Activated CD4-positive, alpha-beta T cell treated with anti-CD3 and anti-CD28 coated beads, Interleukin-2, amount 50 U/mL, for 4 hours (primary cell): Measurements from ENCODE around the gene PDIA4.
"Not testable (repeated sequence)": the region's sequence is repeated elsewhere in the genome, so short reads cannot be mapped to it uniquely, and the experiment has no call there.

Experiments
- DNase-seq, 2 experiments: peaks; one replicate each; pipeline ENCODE4 v3.0.0-alpha.2; 2020

The PDIA4 gene

GRCh38 chr7:149030439-149030838 lies 2.1 kb upstream of the PDIA4 start:
- DNase-seq, result not testable (repeated sequence)

- DNase-seq, result no peak
Observed at GRCh38 chr7:149027611-149028345, 527 bp downstream of the PDIA4 start.

GRCh38 chr7:149027055-149027454 lies 1.2 kb downstream of the PDIA4 start:
- no peak for DNase-seq

- DNase-seq, result no peak
Observed at GRCh38 chr7:149023662-149024061, 4.6 kb downstream of the PDIA4 start.

- no peak for DNase-seq
Observed at GRCh38 chr7:149022756-149023360, 5.4 kb downstream of the PDIA4 start.

GRCh38 chr7:149021725-149022062 lies 6.6 kb downstream of the PDIA4 start:
- DNase-seq, result no peak

GRCh38 chr7:149020483-149020882 lies 7.8 kb downstream of the PDIA4 start:
- no peak for DNase-seq

GRCh38 chr7:149016876-149017275 lies 11.4 kb downstream of the PDIA4 start:
- no peak for DNase-seq

GRCh38 chr7:149014309-149014708 lies 14.0 kb downstream of the PDIA4 start:
- DNase-seq, result no peak

- DNase-seq, result no peak
Observed at GRCh38 chr7:149013876-149014275, 14.4 kb downstream of the PDIA4 start.

GRCh38 chr7:149012730-149013129 lies 15.6 kb downstream of the PDIA4 start:
- DNase-seq, result not testable (repeated sequence)

- DNase-seq, result no peak
Observed at GRCh38 chr7:149011491-149011890, 16.8 kb downstream of the PDIA4 start.

- DNase-seq, result no peak
Observed at GRCh38 chr7:149010451-149010850, 17.9 kb downstream of the PDIA4 start.

- no peak for DNase-seq
Observed at GRCh38 chr7:149009527-149009926, 18.8 kb downstream of the PDIA4 start.

- no peak for DNase-seq
Observed at GRCh38 chr7:149007611-149008010, 20.7 kb downstream of the PDIA4 start.

- no peak for DNase-seq
Observed at GRCh38 chr7:149007146-149007545, 21.2 kb downstream of the PDIA4 start.

GRCh38 chr7:149006345-149006725 lies 22.0 kb downstream of the PDIA4 start:
- DNase-seq, result no peak

- DNase-seq, result peak; percentile 81 to 83
Observed at GRCh38 chr7:149005427-149006344, 22.6 kb downstream of the PDIA4 start.

- no peak for DNase-seq
Observed at GRCh38 chr7:149004405-149005370, 23.6 kb downstream of the PDIA4 start.

GRCh38 chr7:149003560-149004305 lies 24.6 kb downstream of the PDIA4 start:
- DNase-seq, result no peak

GRCh38 chr7:149003018-149003417 lies 25.3 kb downstream of the PDIA4 start:
- DNase-seq, result no peak

GRCh38 chr7:149002604-149003003 lies 25.7 kb downstream of the PDIA4 start:
- no peak for DNase-seq
